SW 1271 (cell line): Measurements from ENCODE around the gene ZRANB1.
"Not testable (repeated sequence)": the region's sequence is repeated elsewhere in the genome, so short reads cannot be mapped to it uniquely, and the experiment has no call there.

ENCODE experiments used
- DNase-seq, 2 experiments: peaks; one replicate each; lab custom pipeline; 2025; lab: John Stamatoyannopoulos, UW

Gene ZRANB1

DNA sequence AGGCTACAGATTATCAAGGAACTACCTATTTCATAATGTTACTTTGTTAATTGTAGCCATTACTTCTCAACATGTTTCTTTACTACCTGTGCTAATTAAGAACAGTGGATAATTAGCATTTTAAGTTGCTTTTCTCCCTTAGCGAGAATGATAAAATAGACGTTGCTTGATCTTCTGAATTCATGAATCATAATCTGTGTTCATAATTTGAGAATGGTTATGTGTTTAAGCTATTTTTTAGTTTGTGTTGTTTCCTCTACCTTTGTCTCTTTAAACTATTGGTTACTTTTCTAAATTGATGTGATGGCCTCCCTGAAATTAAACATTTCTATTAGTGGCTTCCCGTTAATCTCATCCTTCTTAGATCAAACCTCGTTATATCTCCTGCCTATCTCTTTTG, at the start of gene ZRANB1:
Gene ZRANB1, plus strand, starts transcription at position 301 of the 400 bp plus-strand sequence. CDS start 371 bp downstream, outside the sequence.
- DNase-seq = no peak

DNA sequence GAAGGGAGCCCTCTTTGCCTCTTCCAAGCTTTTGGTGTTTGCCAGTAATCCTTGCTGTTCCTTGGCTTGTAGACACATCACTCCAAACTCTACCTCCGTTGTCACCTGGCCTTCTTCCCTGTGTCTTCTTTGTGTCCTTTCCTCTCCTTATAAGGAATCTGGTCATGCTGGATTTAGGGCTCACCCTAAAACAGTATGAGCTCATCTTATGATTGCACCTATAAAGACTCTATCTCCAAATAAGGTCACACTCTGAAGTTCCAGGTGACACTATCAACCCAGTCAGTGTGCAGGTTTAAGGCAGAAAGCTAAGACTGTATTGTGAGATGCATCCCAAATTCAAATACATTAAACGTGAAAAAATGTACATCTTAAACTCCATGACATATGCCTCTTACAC, 49.0 kb upstream of the ZRANB1 start:
- DNase-seq = no peak

DNA sequence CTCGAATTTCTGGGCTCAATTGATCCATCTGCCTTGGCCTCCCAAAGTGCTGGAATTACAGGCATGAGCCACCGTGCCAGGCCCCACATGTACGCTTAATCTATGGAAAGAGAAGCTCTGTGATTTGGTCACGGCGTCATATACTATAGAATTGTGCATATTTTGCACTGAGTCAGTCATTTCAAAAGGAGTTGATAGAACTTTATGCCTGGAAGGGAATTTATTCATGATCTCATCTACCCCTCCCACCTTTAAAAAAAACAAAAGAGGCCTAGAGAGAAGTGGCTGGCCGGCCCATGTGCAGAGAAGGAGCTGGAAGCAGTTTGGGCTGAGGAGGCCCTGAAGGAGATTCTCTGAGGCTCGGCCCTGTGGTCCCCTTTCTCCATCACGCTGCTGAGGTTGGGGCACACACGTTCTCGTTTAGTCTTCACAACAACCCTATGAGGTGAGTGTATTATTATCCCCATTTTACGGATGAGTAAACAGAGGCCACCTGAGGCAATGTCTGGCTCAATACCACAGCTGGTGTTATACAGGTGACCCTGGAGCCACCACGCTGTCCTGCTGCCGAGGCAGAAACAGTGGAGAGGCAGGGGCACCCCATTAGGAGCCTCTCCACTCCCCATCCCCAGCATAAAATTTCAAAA, 47.2 kb upstream of the ZRANB1 start:
- DNase-seq = no peak

DNA sequence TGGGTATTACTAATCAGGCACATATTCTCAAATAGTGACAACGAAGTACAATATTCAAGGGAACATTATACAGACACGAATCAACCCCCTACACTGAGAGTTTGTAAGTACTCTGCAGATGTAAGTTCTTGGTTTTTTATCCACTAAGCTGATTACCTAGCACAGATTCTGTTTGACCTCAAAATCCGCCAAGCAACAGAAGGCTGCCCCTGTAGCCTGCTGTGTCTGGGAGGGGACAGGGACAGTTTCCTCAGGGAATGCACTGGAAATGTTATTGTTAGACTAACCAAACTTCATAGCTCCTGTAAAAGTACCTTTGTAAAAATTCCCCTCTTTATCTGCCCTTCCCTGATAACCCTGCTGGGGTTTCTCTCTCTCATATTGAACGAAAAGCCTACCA, 45.2 kb upstream of the ZRANB1 start:
- no peak for DNase-seq

DNA sequence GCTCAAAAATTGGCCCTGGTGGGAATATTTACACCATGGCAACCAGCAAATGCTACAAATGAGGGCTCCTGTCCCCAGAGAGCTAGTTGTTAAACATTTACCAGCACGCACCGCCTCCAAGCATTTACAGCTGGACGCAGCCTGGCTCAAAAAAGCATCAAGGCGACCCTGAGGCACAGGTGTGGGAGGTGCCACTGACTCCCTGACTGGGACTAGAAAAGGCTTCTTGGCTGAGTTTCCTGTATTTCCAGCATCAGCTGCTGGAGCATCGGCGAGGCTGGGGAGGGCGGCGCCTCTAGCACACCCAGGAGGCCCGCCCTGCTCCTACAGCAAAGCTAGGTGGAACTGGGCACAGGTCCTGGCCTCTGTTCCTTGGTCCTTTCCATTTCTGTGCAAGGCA, 43.5 kb upstream of the ZRANB1 start:
- DNase-seq = no peak

DNA sequence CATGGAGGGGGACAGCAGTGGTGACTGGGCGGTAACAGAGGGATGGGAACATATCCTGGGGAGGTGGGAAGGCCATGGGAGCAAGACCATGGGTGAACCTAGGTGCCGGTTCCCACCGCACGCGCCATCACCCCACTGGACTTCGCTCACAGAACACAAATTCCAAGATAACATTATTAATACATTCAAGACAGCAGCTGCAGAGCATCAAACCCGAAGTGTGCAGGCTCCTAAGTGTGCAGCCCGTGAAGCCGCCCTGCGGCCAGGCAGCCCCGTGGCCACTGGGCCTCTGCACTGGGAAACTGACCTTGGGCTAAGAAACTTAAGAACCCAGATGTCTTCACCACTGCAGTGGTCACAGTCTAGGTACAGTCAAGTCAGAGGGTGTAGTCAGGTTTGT, 42.8 kb upstream of the ZRANB1 start:
- DNase-seq = no peak

DNA sequence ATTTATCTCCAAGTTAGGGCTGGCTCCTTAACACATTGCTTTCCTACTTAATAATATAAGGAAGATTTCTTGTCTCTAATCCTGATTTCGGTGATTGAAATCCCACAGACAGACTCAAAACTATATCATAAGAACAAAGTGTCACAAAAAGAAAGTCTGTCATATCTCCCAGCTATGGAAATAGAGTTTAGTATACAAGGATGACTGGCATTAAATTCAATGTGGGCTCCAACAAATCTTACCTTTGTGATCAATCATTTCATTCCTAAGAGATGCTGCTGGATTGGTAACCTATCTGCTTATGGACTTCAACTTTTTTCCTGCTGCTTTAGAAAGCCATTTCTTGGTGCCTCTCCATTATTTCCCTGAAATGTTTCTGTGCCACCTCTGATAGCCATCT, 39.5 kb upstream of the ZRANB1 start:
- no peak for DNase-seq

DNA sequence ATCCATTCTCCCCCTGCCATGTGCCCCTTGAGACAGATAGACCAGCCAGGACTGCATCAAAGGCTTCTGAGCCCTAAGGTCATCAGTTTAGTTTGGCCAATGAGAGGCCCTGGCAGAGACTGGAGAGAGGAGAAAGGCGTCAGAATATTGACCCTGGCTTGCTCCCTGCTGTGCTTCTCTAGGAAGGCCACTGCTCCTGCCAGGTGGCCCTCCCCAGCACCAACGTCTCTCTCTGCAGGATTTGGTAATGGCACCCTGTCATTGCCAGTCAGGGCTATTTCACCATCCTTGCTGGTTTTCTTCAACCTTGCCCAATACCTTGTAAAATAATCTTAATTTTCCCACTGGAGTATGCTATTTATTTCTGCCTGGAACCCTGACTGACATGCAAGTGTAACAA, 38.8 kb upstream of the ZRANB1 start:
- no peak for DNase-seq

DNA sequence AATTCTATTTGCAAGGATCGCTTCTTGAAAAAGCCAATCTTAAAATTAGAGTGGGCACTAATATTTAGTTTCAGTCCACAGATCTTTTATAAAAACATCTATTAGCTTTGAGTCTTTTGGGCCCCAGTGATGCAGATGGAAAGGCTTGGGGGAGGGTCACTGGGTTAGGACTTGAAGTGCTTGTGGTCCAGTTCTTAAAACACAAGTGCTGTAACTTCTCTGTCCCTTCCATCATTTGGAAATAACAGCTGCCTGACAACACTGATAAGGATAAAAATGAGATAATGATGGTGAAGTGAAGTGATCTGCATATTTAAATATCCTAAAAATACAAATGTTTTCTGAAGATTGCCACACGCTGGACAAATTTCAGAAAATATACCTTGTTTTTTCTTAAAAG, 37.1 kb upstream of the ZRANB1 start:
- DNase-seq = no peak

DNA sequence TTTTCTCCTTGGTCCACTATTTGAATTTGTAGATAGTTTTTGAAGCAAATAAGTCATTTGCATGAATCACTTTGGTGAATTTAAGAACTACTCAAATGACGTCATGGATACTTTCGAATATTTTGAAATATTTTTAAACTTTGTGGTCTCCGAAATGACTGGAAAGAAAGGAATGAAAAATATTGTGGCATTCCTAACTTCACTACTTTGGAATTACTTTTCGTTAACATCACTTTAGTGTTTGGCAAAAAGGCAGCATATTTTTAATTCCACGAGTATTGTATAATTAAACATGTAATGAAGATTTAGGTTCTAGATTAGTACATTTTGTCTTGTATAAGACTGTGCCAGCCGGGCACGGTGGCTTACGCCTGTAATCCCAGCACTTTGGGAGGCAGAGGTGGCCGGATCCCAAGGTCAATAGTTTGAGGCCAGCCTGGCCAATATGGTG, 35.3 kb upstream of the ZRANB1 start:
- no peak for DNase-seq

DNA sequence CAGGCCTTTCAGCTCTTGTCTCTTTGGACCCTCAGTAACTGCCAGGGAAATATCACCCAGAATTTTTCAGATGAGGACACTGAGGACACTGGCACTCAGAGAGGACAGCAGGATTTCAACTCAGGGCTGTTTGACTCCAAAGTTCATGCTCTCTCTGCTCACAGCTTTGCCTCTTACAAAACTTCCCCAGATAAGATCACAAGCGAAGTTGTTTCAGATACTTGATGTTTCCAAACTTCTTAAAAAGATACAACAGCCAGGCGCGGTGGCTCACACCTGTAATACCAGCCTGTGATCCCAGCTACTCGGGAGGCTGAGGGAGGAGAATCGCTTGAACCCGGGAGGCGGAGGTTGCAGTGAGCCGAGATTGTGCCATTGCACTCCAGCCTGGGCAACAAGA, 32.4 kb upstream of the ZRANB1 start:
- DNase-seq = no peak

DNA sequence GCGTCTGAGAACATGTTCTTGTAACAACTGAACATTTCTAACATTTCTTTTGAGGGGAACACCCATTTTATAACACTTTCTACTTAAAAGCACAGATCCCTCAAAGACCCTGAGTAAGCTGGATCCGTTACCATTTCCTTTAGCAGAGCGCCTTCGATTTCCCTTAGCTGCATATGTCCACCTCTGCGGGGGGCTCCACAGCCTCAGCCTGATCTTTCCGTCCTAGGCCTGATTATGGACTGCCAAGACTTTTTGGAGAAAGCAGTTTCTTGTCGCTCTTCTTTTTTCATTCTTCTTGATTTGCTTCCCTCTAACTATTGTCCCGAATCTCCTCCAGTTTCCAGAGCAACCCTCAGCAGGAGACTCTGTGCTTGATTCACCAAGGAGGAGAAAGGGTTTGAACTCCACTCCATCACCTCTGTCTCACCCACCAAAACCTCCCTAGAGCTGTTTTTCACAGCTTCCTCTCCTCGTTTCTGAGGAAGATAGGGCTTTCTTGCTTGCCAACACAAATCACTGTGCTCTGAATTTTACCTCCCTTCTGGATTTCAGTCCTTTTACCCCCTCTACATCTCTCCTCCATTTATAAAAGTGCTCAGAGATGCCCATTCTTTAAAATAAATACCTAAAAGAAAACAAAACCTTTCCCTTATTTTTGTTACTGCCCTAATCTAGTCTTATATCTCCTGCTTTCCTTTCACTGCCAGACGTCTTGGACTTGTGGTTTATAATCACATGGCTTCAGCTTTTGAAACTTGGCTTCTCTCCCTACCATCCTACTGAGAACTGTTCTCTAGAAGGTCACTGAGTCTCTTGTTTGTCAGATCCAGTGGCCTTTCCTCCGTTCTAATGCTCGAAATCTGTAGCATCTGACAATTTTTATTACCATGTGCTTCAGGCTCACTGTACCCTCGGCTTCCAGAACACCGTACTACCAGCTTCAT, 30.5 kb upstream of the ZRANB1 start:
- no peak for DNase-seq

DNA sequence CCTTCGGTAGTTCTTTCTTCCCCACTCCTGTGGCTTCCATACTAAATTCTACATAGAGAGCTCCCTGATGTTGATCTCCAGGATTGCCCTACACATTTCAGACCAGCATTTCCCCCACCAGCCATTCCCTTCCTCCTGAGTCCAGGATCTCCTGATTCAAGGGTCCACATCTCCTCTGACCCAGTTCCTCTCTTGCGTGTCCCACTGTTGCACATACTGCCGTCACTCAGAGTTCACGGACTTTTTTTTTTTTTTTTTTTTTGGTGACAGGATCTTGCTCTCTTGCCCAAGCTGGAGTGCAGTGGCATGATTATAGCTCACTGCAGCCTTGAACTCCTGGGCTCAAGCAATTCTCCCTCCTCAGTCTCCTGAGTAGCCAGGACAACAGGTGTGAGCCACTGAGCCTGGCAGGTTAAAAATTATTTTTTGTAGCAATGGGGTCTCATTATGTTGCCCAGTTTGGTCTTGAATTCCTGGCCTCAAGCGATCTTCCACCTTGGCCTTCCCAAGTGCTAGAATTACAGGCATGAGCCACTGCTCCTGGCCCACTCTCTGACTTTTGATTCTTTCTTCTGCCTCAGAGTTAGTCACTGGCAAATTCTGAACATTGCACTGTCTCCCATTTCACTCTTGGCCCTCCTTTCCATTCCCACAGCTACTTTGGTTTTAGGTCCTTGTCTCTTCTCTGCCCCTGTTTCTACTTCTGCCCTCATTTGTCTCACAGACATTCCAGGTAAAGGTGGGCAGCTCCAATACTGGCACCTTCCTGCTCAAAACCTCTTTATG, 29.6 kb upstream of the ZRANB1 start:
- no peak for DNase-seq

DNA sequence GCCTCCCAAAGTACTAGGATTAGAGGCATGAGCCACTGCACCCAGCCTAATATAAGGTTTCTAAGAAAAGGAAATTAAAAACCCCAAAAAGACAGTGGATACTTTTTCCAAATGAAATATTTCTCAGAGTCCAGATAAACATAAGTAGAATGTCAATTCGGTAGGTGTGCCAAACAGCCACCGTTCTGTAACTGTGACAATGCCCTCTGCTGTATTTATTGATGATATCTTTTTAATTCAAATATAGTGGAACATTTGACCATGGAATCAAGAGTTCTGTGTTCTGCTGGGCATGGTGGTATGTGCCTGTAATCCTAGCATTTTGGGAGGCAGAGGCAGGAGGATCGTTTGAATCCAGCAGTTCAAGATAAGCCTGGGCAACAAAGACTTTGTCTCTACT, 28.8 kb upstream of the ZRANB1 start:
- DNase-seq = no peak

DNA sequence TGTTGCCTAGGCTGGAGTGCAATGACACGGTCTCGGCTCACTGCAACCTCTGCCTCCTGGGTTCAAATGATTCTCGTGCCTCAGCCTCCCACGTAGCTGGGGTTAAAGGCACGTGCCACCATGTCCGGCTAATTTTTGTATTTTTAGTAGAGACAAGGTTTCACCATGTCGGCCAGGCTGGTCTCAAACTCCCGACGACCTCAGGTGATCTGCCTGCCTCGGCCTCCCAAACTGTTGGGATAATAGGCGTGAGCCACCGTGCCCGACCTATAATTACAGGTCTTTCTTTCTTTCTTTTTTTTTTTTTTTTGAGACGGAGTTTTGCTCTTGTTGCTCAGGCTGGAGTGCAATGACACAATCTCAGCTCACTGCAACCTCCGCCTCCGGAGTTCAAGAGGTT, 27.5 kb upstream of the ZRANB1 start:
- not testable (repeated sequence) for DNase-seq

DNA sequence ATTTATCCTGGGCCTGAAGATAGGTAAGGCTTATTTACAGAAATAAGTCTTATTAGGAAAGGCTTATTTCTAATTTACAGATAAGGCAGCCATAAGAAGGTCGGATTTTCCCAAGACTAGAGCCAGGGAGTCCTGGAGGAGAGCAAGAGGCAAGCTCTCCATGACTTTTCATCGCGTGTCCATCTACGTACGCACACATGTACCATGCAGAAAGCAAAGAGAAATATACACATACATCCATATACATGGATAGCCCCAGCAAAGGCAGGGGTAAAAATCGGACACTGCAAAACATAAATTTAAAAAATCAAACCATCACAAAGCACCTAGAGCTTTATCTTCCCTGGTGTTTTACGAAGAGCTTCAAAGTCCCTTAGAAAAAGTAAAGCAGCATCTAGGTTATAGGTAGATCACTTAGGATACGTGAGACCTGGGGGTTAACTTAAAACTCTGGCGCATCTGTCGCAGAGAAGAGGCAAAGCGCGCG, 25.8 kb upstream of the ZRANB1 start:
- peak in 1 of 2 experiments; percentile 25 for DNase-seq

DNA sequence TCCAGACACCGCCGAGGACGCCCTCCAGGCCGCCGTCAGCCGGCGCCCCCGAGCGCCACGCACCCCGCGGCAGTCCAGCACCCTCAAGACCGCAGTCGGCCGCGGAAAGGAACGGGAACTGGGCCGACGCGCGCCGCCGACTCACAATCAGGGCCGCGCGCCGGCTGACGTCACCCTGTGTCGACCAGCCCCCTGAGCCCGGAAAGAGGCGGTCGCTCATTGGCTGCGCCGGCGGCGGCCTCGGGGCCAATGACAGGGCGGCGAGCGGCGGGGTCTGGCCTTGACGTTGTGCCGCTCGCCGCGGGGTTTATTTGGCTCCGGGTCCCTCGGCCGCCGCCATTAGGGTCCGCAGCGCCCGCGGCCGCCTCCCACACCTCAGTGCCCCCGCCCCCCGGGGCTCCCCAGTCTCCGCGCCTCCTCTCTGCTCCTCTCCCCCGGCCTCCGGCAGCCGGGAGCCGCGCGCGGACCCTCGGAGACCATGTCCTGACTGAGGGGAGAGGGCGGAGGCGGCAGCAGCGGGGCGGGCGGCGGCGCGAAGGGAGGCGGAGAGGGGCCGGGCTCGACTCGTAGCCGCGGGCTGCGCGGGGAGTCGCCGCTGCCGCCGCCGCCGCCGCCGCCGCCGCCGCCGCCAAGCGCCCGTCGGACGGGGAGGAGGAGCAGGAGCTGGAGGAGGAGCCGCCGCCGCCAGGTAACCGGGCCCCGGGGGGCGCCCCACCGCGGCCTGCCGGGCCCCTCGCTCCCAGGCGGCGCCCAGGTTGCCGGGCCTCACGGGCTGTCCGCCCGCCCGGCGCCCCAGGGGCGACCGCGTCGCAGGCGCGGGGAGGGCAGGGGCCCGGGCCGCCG, 25.1 kb upstream of the ZRANB1 start:
- DNase-seq = peak; percentile 28 to 83

DNA sequence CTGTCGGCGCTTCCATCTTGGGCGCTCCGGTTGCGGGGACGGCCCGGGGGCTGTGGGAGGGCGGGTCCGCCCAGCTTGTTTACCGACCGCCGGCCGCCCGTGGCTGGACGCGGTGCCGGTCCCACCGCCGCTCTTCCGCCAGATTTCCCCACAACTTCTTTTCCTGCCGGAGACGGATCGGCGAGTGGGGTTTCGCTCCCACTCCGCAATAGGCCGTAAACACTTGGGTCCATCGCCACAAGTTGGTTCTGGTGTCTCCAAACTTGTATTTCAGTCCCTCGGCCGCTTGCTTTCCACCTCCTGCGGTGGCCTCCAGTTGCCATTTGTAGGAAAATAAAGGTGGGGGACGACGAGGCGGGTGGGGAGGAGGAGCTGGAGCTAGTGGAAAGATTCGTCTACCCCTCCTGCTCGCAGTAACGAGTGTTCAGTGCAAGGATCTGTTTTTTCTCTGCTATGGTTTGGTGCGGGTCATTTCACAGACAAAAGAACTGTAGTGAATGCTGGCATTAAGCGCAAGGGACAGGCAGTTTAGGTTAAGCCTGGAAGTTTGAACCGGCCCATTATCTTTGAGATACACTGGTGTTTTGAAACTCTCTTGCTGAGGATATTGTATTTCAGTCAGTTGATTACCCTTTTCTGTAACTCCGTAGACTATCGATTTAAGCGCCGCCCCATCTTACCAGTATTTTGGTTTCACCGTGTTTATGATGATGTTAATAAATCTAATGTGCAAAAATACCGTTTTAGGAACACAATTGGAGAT, 24.3 kb upstream of the ZRANB1 start:
- peak in 1 of 2 experiments; percentile 40 for DNase-seq

DNA sequence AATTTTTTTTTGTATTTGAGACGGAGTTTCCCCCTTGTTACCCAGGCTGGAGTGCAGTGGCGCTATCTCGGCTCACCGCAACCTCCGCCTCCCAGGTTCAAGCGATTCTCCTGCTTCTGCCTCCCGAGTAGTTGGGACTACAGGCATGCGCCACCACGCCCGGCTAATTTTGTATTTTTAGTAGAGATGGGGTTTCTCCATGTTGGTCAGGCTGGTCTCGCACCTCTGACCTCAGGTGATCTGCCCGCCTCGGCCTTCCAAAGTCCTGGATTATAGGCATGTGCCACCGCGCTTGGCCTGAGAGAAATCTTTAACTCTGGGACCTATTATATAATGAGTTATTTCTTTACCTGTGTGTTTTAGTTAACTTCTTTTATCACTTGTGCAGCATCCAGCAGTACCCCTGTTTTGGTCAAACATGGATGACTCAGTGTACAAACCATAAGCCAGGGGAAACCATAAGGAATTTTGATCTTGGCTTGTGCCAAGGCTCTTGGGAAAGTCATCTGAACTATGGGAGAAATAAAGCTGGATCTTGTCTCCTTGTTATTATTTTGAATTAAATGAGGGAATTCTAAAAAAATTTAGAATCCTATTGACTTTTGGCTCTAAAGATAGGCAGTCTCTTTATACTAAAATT, 23.6 kb upstream of the ZRANB1 start:
- DNase-seq = no peak

DNA sequence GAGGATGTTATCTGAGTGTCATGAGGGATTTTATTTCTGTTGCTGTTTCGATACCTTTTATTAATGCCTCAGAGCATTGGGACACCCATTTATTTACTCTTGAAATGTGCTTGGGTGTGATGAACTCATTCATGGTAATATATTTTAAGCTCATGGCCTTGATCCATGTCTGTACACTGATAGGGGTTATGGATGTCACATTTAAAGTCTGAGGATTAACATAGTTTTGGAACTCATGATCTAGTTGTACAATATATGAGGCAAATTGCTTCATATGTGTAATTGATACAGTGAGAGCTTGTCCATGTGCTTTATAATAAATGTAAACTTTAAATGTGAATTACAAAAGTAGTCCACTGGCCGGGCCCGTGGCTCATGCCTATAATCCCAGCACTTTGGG, 23.0 kb upstream of the ZRANB1 start:
- DNase-seq = no peak
